Gastroesophageal sphincter (tissue), 3 donors: Measurements from ENCODE around the gene CRHR2.

ENCODE experiments used
- CTCF ChIP-seq, 4 experiments: fragments of 200-600 bp in 2 of 4; fragments of 450-650 bp in 2 of 4; sonication (generic) in 1 of 4; IDR thresholded peaks; one replicate each; pipeline ENCODE4 v1.5.1; 2017 to 2019; ENCODE audit warnings: antibody characterized with exemption in 4 of 4, mild to moderate bottlenecking in 2 of 4, moderate library complexity in 2 of 4
- EP300 ChIP-seq: sonication (generic); formaldehyde crosslinking; IDR thresholded peaks from one replicate; pipeline ENCODE4 v1.6.1; 2017; ENCODE audit warnings: antibody characterized with exemption, mild to moderate bottlenecking
- POLR2A ChIP-seq, 2 donors: fragments of 450-650 bp; IDR thresholded peaks; one replicate each; pipeline ENCODE4 v1.6.1; 2017; ENCODE audit warnings: antibody characterized with exemption in 2 of 2, mild to moderate bottlenecking in 2 of 2, moderate library complexity in 1 of 2
- POLR2AphosphoS5 ChIP-seq: sonication (generic); formaldehyde crosslinking; IDR thresholded peaks from one replicate; pipeline ENCODE4 v1.6.1; 2017; ENCODE audit warnings: antibody characterized with exemption

GRCh38 chr7:30645661-30646060, 36.6 kb downstream of the CRHR2 start:
- TF ChIP-seq CTCF (IDR thresholded peaks at IDR 0.05) (no peak), POLR2A (IDR thresholded peaks at IDR 0.05) (no peak), POLR2AphosphoS5 (no peak), EP300 (no peak)
